ENCODE results near the gene OLA1. TPM values are rescaled to one million over a fixed set of nuclear protein-coding genes. Genes with fewer than 3 reads are reported as not detected.

The OLA1 gene
- total and polyA plus RNA-seq, 2 of the 4 experiments (the other 2 are of a cell fraction) = 54.7 to 71.2 TPM

DNA sequence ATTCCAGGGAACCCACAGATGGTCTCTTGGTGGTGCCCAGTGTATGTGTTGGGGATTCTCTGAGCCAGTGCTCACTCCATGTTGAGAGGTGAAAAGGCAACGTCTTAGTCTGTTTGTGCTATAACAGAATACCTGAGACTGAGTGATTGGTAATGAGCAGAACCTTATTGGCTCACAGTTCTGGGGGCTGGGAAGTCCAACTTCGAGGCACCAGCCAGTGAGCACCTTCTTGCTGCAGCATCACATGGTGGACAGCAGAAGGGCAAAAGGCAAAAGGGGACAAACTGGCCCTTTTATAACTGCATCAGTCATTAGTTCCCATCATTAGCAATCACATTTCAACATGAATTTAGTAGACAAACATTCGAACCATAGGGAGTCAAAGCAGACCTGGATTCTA lies 202.2 kb downstream of the OLA1 start:
- DNase-seq = no peak

More for the DNA sequence above, 202.2 kb downstream of the OLA1 start:
- peaks cover 3% of the 10 kb centered on the region; the same call in 1 of the 2 replicates for H3K9me1 ChIP-seq (ENCODE audit: insufficient read depth, low read length)
- H3K56ac ChIP-seq (ENCODE audit: extremely low read depth, insufficient read depth, low read length) = no peak overlapping the region
- no peaks in the 10 kb centered on the region for H3K27me3 ChIP-seq (ENCODE audit: control insufficient read depth, insufficient read depth, low read length)
- H3K4me3 ChIP-seq (ENCODE audit: insufficient read depth, low read depth, low read length) = no peak overlapping the region
- H2AK5ac ChIP-seq (ENCODE audit: low read depth, low read length) = peak overlapping the region; percentile 8; the same call in 1 of the 2 replicates
- no peak overlapping the region for H4K5ac ChIP-seq (ENCODE audit: low read depth, low read length)
- H4K8ac ChIP-seq (ENCODE audit: low read depth in 2 of 2, low read length in 2 of 2) = no peak overlapping the region
- no peak overlapping the region for H3K9ac ChIP-seq (ENCODE audit: low read depth, low read length)
- H3K4me2 ChIP-seq (ENCODE audit: low read depth, low read length) = no peak overlapping the region
- no peak overlapping the region for H2AFZ ChIP-seq (replicated peaks; ENCODE audit: low read length, poor library complexity)
- H2BK20ac ChIP-seq (ENCODE audit: low read depth, low read length) = no peak overlapping the region
- H3K9me3 ChIP-seq (ENCODE audit: control insufficient read depth, insufficient read depth, low read length) = no peaks in the 10 kb centered on the region
- ChIA-PET POLR2A (ENCODE audit: unreplicated experiment) (no interaction called here), CTCF (no interaction called here)
- no CpG with 5 or more reads among the region's 3 CpGs for WGBS, 2 experiments (ENCODE audit: extremely low coverage in 2 of 2, insufficient read length in 1 of 2)
- ATAC-seq (ENCODE audit: low read depth) = no peak
- peaks cover 3% of the 10 kb centered on the region; the same call in 1 of the 2 replicates for H3K4me1 ChIP-seq (ENCODE audit: control insufficient read depth, insufficient read depth, low read length)
- no peak overlapping the region for H2AK9ac ChIP-seq (replicated peaks; ENCODE audit: low read depth, low read length, poor library complexity)
- no TSS peak for BruUV-seq (replicated peaks)
- no peak overlapping the region for H2BK5ac ChIP-seq (ENCODE audit: low read depth, low read length, poor library complexity, severe bottlenecking)
- in situ Hi-C loops (cut with MboI; ENCODE audit: low sequenced_read_pairs) (no loop called here), intact Hi-C loops (cut with micrococcal nuclease) (loop anchor here (10.0 kb wide), 1 partner anchor 291 kb away; no protein-coding TSS in a partner anchor), dilution Hi-C loops (cut with HindIII; ENCODE audit: low sequenced_read_pairs, unreplicated experiment) (no loop called here)
- no peak overlapping the region for H3K23ac ChIP-seq (ENCODE audit: low read depth, low read length)
- no peak overlapping the region for H3K14ac ChIP-seq (replicated peaks; ENCODE audit: low read depth, low read length)
- no peaks in the 10 kb centered on the region for H4K20me1 ChIP-seq (ENCODE audit: insufficient read depth, low read length)
- H3K4ac ChIP-seq (ENCODE audit: low read depth, low read length) = no peak overlapping the region
- H4K91ac ChIP-seq (ENCODE audit: insufficient read depth, low read depth, low read length) = no peak overlapping the region
- no peaks in the 10 kb centered on the region for H3K36me3 ChIP-seq (ENCODE audit: control insufficient read depth, insufficient read depth, low read length)
- no peak overlapping the region for H3K18ac ChIP-seq (ENCODE audit: low read depth, low read length)
- H3K27ac ChIP-seq (ENCODE audit: insufficient read depth, low read length) = no peak overlapping the region
- no peak overlapping the region for H2BK15ac ChIP-seq (ENCODE audit: low read depth, low read length)
- no peaks in the 10 kb centered on the region for H3K79me1 ChIP-seq (ENCODE audit: low read depth in 1 of 2, low read length in 2 of 2)
- no peak overlapping the region for H2BK120ac ChIP-seq (ENCODE audit: low read depth, low read length)
- TF ChIP-seq, protein P1, sequence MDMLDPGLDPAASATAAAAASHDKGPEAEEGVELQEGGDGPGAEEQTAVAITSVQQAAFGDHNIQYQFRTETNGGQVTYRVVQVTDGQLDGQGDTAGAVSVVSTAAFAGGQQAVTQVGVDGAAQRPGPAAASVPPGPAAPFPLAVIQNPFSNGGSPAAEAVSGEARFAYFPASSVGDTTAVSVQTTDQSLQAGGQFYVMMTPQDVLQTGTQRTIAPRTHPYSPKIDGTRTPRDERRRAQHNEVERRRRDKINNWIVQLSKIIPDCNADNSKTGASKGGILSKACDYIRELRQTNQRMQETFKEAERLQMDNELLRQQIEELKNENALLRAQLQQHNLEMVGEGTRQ (IDR thresholded peaks at IDR 0.05; ENCODE audit: low read depth, low read length) = no peak
- TF ChIP-seq RAD21 (IDR thresholded peaks at IDR 0.05; ENCODE audit: low read length) = no peak
- no peak for TF ChIP-seq RFX5 (IDR thresholded peaks at IDR 0.05; ENCODE audit: low read depth, low read length)
- TF ChIP-seq RCOR1 (IDR thresholded peaks at IDR 0.05; ENCODE audit: insufficient replicate concordance, low read length) = no peak
- TF ChIP-seq CEBPB (IDR thresholded peaks at IDR 0.05; ENCODE audit: low read depth, low read length) = no peak
- no peak for TF ChIP-seq MAFK (IDR thresholded peaks at IDR 0.05; ENCODE audit: low read depth, low read length)
- TF ChIP-seq, protein P2, sequence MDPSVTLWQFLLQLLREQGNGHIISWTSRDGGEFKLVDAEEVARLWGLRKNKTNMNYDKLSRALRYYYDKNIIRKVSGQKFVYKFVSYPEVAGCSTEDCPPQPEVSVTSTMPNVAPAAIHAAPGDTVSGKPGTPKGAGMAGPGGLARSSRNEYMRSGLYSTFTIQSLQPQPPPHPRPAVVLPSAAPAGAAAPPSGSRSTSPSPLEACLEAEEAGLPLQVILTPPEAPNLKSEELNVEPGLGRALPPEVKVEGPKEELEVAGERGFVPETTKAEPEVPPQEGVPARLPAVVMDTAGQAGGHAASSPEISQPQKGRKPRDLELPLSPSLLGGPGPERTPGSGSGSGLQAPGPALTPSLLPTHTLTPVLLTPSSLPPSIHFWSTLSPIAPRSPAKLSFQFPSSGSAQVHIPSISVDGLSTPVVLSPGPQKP (IDR thresholded peaks at IDR 0.05; ENCODE audit: borderline replicate concordance, low read depth, low read length) = no peak
- no peak for TF ChIP-seq POLR2A (IDR thresholded peaks at IDR 0.05; ENCODE audit: low read depth, low read length)
- TF ChIP-seq CHD1 (IDR thresholded peaks at IDR 0.05; ENCODE audit: low read depth, low read length) = no peak
- no peak for TF ChIP-seq MXI1 (IDR thresholded peaks at IDR 0.05; ENCODE audit: borderline replicate concordance, low read depth, low read length)
- no peak for TF ChIP-seq SMC3 (IDR thresholded peaks at IDR 0.05; ENCODE audit: low read depth, low read length)
- no peak for TF ChIP-seq NFE2L2 (IDR thresholded peaks at IDR 0.05; ENCODE audit: low read depth, low read length)
- TF ChIP-seq MAZ (IDR thresholded peaks at IDR 0.05; ENCODE audit: borderline replicate concordance, low read depth, low read length) = no peak
- TF ChIP-seq FOS (IDR thresholded peaks at IDR 0.05; ENCODE audit: low read depth, low read length) = no peak

All from IMR-90 (cell line).